Skeletal muscle cell (primary cell): Measurements from ENCODE around the gene DNAJC5.

ENCODE experiments used
- DNase-seq: peaks from one replicate; pipeline ENCODE4 v3.0.0-alpha.2; 2010; ENCODE audit warnings: low read depth
- H3K4me3 ChIP-seq: 2 replicates; pipeline ENCODE4 v1.5.1; 2011; ENCODE audit warnings: low read depth, mild to moderate bottlenecking, control low read depth, low read length, moderate library complexity

Gene DNAJC5

GRCh38 chr20:63881451-63882226, 13.3 kb upstream of the DNAJC5 start:
- DNase-seq = no peak
- no peak overlapping the region for H3K4me3 ChIP-seq

GRCh38 chr20:63882257-63883200, 12.4 kb upstream of the DNAJC5 start:
- H3K4me3 ChIP-seq = no peak overlapping the region
- DNase-seq = no peak

- H3K4me3 ChIP-seq = no peak overlapping the region
- DNase-seq = no peak
These were observed 11.7 kb upstream of the DNAJC5 start for GRCh38 chr20:63883201-63883593.

- no peak for DNase-seq
- H3K4me3 ChIP-seq = no peak overlapping the region
These were observed 10.2 kb upstream of the DNAJC5 start for GRCh38 chr20:63884506-63885263.

- DNase-seq = no peak
- no peak overlapping the region for H3K4me3 ChIP-seq
These were observed 9.5 kb upstream of the DNAJC5 start for GRCh38 chr20:63885264-63886053.

GRCh38 chr20:63886054-63886419, 8.9 kb upstream of the DNAJC5 start:
- H3K4me3 ChIP-seq = no peak overlapping the region
- no peak for DNase-seq

- DNase-seq = no peak
- H3K4me3 ChIP-seq = no peak overlapping the region
These were observed 8.0 kb upstream of the DNAJC5 start for GRCh38 chr20:63886921-63887320.

GRCh38 chr20:63889241-63890200, 5.4 kb upstream of the DNAJC5 start:
- no peak for DNase-seq
- H3K4me3 ChIP-seq = no peak overlapping the region

- DNase-seq = no peak
- H3K4me3 ChIP-seq = no peak overlapping the region
These were observed 4.7 kb upstream of the DNAJC5 start for GRCh38 chr20:63890201-63890576.

- H3K4me3 ChIP-seq = no peak overlapping the region
- DNase-seq = no peak
These were observed 4.3 kb upstream of the DNAJC5 start for GRCh38 chr20:63890616-63891015.

- no peak for DNase-seq
- no peak overlapping the region for H3K4me3 ChIP-seq
These were observed 3.6 kb upstream of the DNAJC5 start for GRCh38 chr20:63891061-63892002.

- no peak overlapping the region for H3K4me3 ChIP-seq
- no peak for DNase-seq
These were observed 2.5 kb upstream of the DNAJC5 start for GRCh38 chr20:63892402-63892801.

- peak overlapping the region; percentile 53 for H3K4me3 ChIP-seq
- no peak for DNase-seq
These were observed 948 bp upstream of the DNAJC5 start for GRCh38 chr20:63893999-63894357.

- peak overlapping the region; percentile 59 for H3K4me3 ChIP-seq
- no peak for DNase-seq
These were observed 451 bp downstream of the DNAJC5 start for GRCh38 chr20:63895202-63895951.

GRCh38 chr20:63895952-63896263, 982 bp downstream of the DNAJC5 start:
- no peak for DNase-seq
- peak overlapping the region; percentile 59 for H3K4me3 ChIP-seq

GRCh38 chr20:63896264-63897105, 1.6 kb downstream of the DNAJC5 start:
- no peak for DNase-seq
- peak overlapping the region; percentile 59 for H3K4me3 ChIP-seq
